Kidney (tissue), 14 donors: ENCODE data around the gene SLC39A3. TPM values are rescaled to one million over a fixed set of nuclear protein-coding genes. Genes with fewer than 3 reads are reported as not detected.

Source experiments
- DNase-seq, 5 donors: peaks; one replicate each; pipeline ENCODE4 v3.0.0-alpha.2; 2013 to 2020
- FAIRE-seq: peaks from 2 replicates; lab custom pipeline; 2012; peaks lifted over from hg19 to GRCh38; lab: Jason Lieb, UNC
- H3K27ac ChIP-seq, 2 donors: one replicate each; pipeline ENCODE4 v1.7.0; 2013; ENCODE audit warnings: low read depth in 2 of 2, low read length in 2 of 2, inconsistent platforms in 1 of 2
- H3K27me3 ChIP-seq: one replicate; pipeline ENCODE4 v1.7.1; 2013; ENCODE audit warnings: low read length, inconsistent platforms; ENCODE audit not compliant: control insufficient read depth, insufficient read depth
- H3K36me3 ChIP-seq, 3 donors: one replicate each; pipeline versions ENCODE4 v1.7.0 to v1.7.1; 2013; ENCODE audit warnings: low read length in 3 of 3, control low read depth in 1 of 3, inconsistent platforms in 1 of 3; ENCODE audit not compliant: insufficient read depth in 3 of 3, control insufficient read depth in 2 of 3
- H3K4me1 ChIP-seq, 3 donors: one replicate each; pipeline versions ENCODE4 v1.7.0 to v1.7.1; 2013; ENCODE audit warnings: low read length in 3 of 3, inconsistent platforms in 1 of 3, low read depth in 1 of 3; ENCODE audit not compliant: control insufficient read depth in 2 of 3, insufficient read depth in 2 of 3
- H3K4me3 ChIP-seq, 3 donors: one replicate each; pipeline versions ENCODE4 v1.7.0 to v1.8.1; 2013; ENCODE audit warnings: low read length in 3 of 3, control low read depth in 1 of 3, inconsistent platforms in 1 of 3
- H3K9ac ChIP-seq, 3 donors: one replicate each; pipeline versions ENCODE4 v1.7.0 to v1.7.1; 2013; ENCODE audit warnings: low read length in 3 of 3, control low read depth in 1 of 3, inconsistent platforms in 1 of 3
- H3K9me3 ChIP-seq, 3 donors: one replicate each; pipeline versions ENCODE4 v1.7.0 to v1.7.1; 2013; ENCODE audit warnings: low read length in 3 of 3, control low read depth in 1 of 3, inconsistent platforms in 1 of 3; ENCODE audit not compliant: control insufficient read depth in 2 of 3, insufficient read depth in 1 of 3
- CTCF ChIP-seq: IDR thresholded peaks from 3 replicates; pipeline ENCODE4 v1.5.1; 2012; ENCODE audit warnings: mild to moderate bottlenecking, moderate library complexity, borderline replicate concordance; ENCODE audit not compliant: insufficient read depth; ENCODE audit errors: extremely low read depth
- intact Hi-C: fragments of 100-400 bp; cut with DNase I; formaldehyde crosslinking; loops from one replicate; pipeline ENCODE4 v1.11.1; 2022
- polyA plus RNA-seq: library from polyadenylated mRNA; stranded (reverse); fragments of 350-450 nt; fragmentation: Illumina TruSeq; extraction: RNeasy Lipid Tissue Mini Kit (QIAGEN cat#74804); gene quantifications from one replicate; pipeline ENCODE4 v1.2.3, GENCODE V29; 2014; ENCODE audit warnings: low read depth, low replicate concordance; ENCODE audit not compliant: insufficient read depth
- total RNA-seq: library from RNA; stranded (reverse); fragmentation: NEBNext Ultra II Directional; extraction: Animal tissue kit (Norgen Biotek cat#: 25700); gene quantifications from one replicate; pipeline ENCODE4 v1.2.1, GENCODE V29; 2021
- donor health status: control.
- donor health status: control.
- donor health status: control.
- donor health status: control.
- donor health status: control.
- donor health status: DM: yes; HTN: yes; CAD: no.
- donor health status: Normal renal cell carcinoma (clear cell type).

Gene SLC39A3
- total and polyA plus RNA-seq, 2 donors from 2014 or later: 31.1 to 38.0 TPM

- Histone ChIP-seq H3K4me3 (no peak overlapping the region), H3K9ac (no peak overlapping the region), H3K27me3 (no peaks in the 10 kb centered on the region), H3K27ac (no peak overlapping the region), H3K4me1 (peaks cover 0 to 37% (median 24%) of the 10 kb centered on the region in 3 donors), H3K9me3 (no peaks in the 10 kb centered on the region), H3K36me3 (no peaks in the 10 kb centered on the region)
- DNase-seq: no peak
- intact Hi-C loops: no loop called here
- no peak for FAIRE-seq
- no peak for TF ChIP-seq CTCF
Measured at GRCh38 chr19:2777952-2778683, 38.3 kb upstream of the SLC39A3 start.

- DNase-seq (peak in 1 of 5 donors; percentile 31), FAIRE-seq (no peak)
- intact Hi-C loops: no loop called here
- H3K4me3 ChIP-seq: peak overlapping the region in 2 of 3 donors; percentile 33 to 50
- H3K9ac ChIP-seq: peak overlapping the region in 2 of 3 donors; percentile 15 to 64
- TF ChIP-seq CTCF: no peak
- H3K27me3 ChIP-seq: no peaks in the 10 kb centered on the region
- H3K27ac ChIP-seq: peak overlapping the region; percentile 93
- no peaks in the 10 kb centered on the region for H3K36me3 ChIP-seq
- H3K9me3 ChIP-seq: no peaks in the 10 kb centered on the region
- H3K4me1 ChIP-seq: peaks cover 0 to 32% (median 18%) of the 10 kb centered on the region in 3 donors
Measured at GRCh38 chr19:2775556-2776430, 36.0 kb upstream of the SLC39A3 start.

- Histone ChIP-seq H3K9me3 (no peaks in the 10 kb centered on the region), H3K4me1 (peaks cover 0 to 32% (median 16%) of the 10 kb centered on the region in 3 donors), H3K9ac (peak overlapping the region in 1 of 3 donors; percentile 16), H3K27ac (peak overlapping the region; percentile 93), H3K4me3 (peak overlapping the region in 1 of 3 donors; percentile 50), H3K27me3 (no peaks in the 10 kb centered on the region), H3K36me3 (no peaks in the 10 kb centered on the region)
- intact Hi-C loops: no loop called here
- FAIRE-seq (no peak), DNase-seq (no peak)
- TF ChIP-seq CTCF: no peak
Measured at GRCh38 chr19:2774953-2775555, 35.2 kb upstream of the SLC39A3 start.
